ENCODE results near the gene MAZ. TPM values are rescaled to one million over a fixed set of nuclear protein-coding genes. Genes with fewer than 3 reads are reported as not detected.

The MAZ gene
- total and polyA plus RNA-seq, 2 of the 13 experiments (the other 11 are each of a cell fraction or from before 2014, with no cell fraction given), result 203 to 277 TPM

DNA sequence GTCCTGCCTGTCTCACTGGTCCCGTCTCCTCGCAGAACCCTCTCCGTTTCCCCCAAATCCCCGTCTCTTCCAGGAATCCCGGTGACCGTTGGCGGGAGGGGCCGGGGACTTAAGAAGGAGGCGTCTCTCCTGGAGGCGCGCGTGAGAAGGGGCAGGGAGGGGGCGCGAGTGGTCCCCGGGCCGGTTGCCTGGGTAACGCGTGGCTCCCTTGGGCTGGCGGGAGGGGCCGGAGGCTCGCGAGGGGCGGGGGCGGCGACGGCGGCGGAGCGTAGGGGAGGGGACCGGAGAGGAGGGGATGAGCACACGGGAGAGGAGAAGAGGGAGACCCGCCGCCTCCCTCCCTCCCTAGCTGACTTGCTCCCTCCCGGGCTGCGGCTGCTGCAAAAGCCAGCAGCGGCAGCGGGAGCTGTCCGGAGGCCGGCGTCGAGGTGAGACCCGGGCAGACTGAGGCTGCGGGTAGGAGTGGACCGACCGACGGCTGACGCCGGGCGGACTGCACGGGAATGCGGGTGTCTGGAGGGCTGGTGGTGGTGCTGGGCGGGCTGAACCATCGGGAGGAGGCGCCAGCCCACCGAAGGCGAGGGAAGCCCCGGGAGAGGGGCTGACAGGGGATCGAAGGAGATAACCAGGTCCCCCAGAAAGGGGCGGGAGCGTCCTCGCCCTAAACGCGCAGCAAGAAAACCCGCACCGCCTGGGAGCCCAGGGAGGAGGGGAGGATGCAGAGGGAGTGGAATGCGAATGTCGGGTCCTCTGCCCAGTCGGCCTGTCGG is 5.8 kb downstream of the MAZ start, which contains the start of gene PRRT2 (continued):
- TF ChIP-seq ZNF3 (CRISPR knock-in tag; IDR thresholded peaks at IDR 0.05) (no peak), ZNF446 (CRISPR knock-in tag; IDR thresholded peaks at IDR 0.05) (peak; percentile 13; the same call in 1 of the 2 replicates), CBX2 (IDR thresholded peaks at IDR 0.05; ENCODE audit: low read depth, low read length) (no peak), CBX2 (CRISPR knock-in tag; IDR thresholded peaks at IDR 0.05; ENCODE audit: low read depth) (no peak), CHD4 (IDR thresholded peaks at IDR 0.05; ENCODE audit: borderline replicate concordance, low read length) (no peak), ZNF230 (CRISPR knock-in tag; IDR thresholded peaks at IDR 0.05) (no peak), ZNF263 (CRISPR knock-in tag; IDR thresholded peaks at IDR 0.05) (0 out of 2 replicates have a peak, but pooled peaks have one; percentile 23), ERF (CRISPR knock-in tag; IDR thresholded peaks at IDR 0.05) (0 out of 2 replicates have a peak, but pooled peaks have one; percentile 22), HDAC1 (CRISPR knock-in tag; IDR thresholded peaks at IDR 0.05) (peak; percentile 8), CBX5 (CRISPR knock-in tag; IDR thresholded peaks at IDR 0.05; ENCODE audit: borderline replicate concordance) (no peak), HOXD1 (CRISPR knock-in tag; IDR thresholded peaks at IDR 0.05) (no peak), RXRA (CRISPR knock-in tag; IDR thresholded peaks at IDR 0.05) (0 out of 2 replicates have a peak, but pooled peaks have one; percentile 22), HOXA7 (CRISPR knock-in tag; IDR thresholded peaks at IDR 0.05) (peak; percentile 83), MTA3 (CRISPR knock-in tag; IDR thresholded peaks at IDR 0.05) (no peak), ZBTB49 (CRISPR knock-in tag; IDR thresholded peaks at IDR 0.05; ENCODE audit: borderline replicate concordance) (no peak), RFX1 (IDR thresholded peaks at IDR 0.05) (0 out of 2 replicates have a peak, but pooled peaks have one; percentile 20), LCORL (IDR thresholded peaks at IDR 0.05) (no peak), LCORL (CRISPR knock-in tag; IDR thresholded peaks at IDR 0.05) (0 out of 2 replicates have a peak, but pooled peaks have one; percentile 24), ZC3H13 (CRISPR knock-in tag; IDR thresholded peaks at IDR 0.05) (0 out of 2 replicates have a peak, but pooled peaks have one; percentile 32), ZNF552 (CRISPR knock-in tag; IDR thresholded peaks at IDR 0.05; ENCODE audit: borderline replicate concordance) (0 out of 2 replicates have a peak, but pooled peaks have one; percentile 30), ETV5 (CRISPR knock-in tag; IDR thresholded peaks at IDR 0.05; ENCODE audit: borderline replicate concordance) (no peak), THAP11 (CRISPR knock-in tag; IDR thresholded peaks at IDR 0.05) (0 out of 2 replicates have a peak, but pooled peaks have one; percentile 15), ELF4 (CRISPR knock-in tag; IDR thresholded peaks at IDR 0.05; ENCODE audit: borderline replicate concordance) (no peak), ZNF780A (CRISPR knock-in tag; IDR thresholded peaks at IDR 0.05) (no peak), MEIS2 (CRISPR knock-in tag; IDR thresholded peaks at IDR 0.05) (no peak), SAP130 (CRISPR knock-in tag; IDR thresholded peaks at IDR 0.05; ENCODE audit: low read depth) (peak; percentile 54; the same call in 1 of the 2 replicates), BRCA1 (CRISPR knock-in tag; IDR thresholded peaks at IDR 0.05) (no peak), FIP1L1 (IDR thresholded peaks at IDR 0.05; ENCODE audit: borderline replicate concordance, insufficient read depth, low read depth, low read length) (no peak), ZFY (CRISPR knock-in tag; IDR thresholded peaks at IDR 0.05) (0 out of 2 replicates have a peak, but pooled peaks have one; percentile 24)
- TF ChIP-seq, protein P1, sequence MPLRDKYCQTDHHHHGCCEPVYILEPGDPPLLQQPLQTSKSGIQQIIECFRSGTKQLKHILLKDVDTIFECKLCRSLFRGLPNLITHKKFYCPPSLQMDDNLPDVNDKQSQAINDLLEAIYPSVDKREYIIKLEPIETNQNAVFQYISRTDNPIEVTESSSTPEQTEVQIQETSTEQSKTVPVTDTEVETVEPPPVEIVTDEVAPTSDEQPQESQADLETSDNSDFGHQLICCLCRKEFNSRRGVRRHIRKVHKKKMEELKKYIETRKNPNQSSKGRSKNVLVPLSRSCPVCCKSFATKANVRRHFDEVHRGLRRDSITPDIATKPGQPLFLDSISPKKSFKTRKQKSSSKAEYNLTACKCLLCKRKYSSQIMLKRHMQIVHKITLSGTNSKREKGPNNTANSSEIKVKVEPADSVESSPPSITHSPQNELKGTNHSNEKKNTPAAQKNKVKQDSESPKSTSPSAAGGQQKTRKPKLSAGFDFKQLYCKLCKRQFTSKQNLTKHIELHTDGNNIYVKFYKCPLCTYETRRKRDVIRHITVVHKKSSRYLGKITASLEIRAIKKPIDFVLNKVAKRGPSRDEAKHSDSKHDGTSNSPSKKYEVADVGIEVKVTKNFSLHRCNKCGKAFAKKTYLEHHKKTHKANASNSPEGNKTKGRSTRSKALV (CRISPR knock-in tag; IDR thresholded peaks at IDR 0.05), result peak; percentile 25; the same call in 1 of the 2 replicates

Measured in HepG2 (cell line).